Skeletal muscle satellite cell (primary cell): ENCODE measurements around the gene ACTG1. TPM values are rescaled to one million over a fixed set of nuclear protein-coding genes. Genes with fewer than 3 reads are reported as not detected.

Experiments used
- H3K27me3 ChIP-seq: 2 replicates; pipeline ENCODE4 v1.7.0; 2013; ENCODE audit warnings: low read length; ENCODE audit not compliant: control insufficient read depth, insufficient read depth
- H3K36me3 ChIP-seq: 2 replicates; pipeline ENCODE4 v1.7.0; 2013; ENCODE audit warnings: mild to moderate bottlenecking, control low read depth, low read length; ENCODE audit not compliant: insufficient read depth
- H3K4me1 ChIP-seq: 2 replicates; pipeline ENCODE4 v1.7.0; 2013; ENCODE audit warnings: low read length; ENCODE audit not compliant: control insufficient read depth, insufficient read depth
- H3K4me2 ChIP-seq: 2 replicates; pipeline ENCODE4 v1.7.0; 2013; ENCODE audit warnings: mild to moderate bottlenecking, low read length
- H3K4me3 ChIP-seq: 2 replicates; pipeline ENCODE4 v1.7.0; 2013; ENCODE audit warnings: low read length
- H3K9ac ChIP-seq: 2 replicates; pipeline ENCODE4 v1.7.0; 2013; ENCODE audit warnings: mild to moderate bottlenecking, low read depth, low read length, moderate library complexity
- H3K9me3 ChIP-seq: replicated peaks from 2 replicates; pipeline ENCODE4 v1.7.0; 2013; ENCODE audit warnings: mild to moderate bottlenecking, control low read depth, low read length
- total RNA-seq: library from RNA; depleted of rRNA; stranded (reverse); fragments of >200 nt; gene quantifications from 2 replicates; pipeline ENCODE4 v1.2.3, GENCODE V29; 2012; rRNA removed

ACTG1 gene
- total RNA-seq = 9,662 and 11,711 TPM in 2 replicates

GRCh38 chr17:81512562-81513371 is at the start of gene ACTG1:
TSS of gene ACTG1 (minus strand) at chr17:81512799. CDS start at chr17:81512354, 445 bp downstream.
- Histone ChIP-seq H3K4me3 (peak within 1 kb of the TSS; percentile 91), H3K4me1 (peaks cover 36% of the 10 kb centered on the region), H3K9me3 (no peaks in the 10 kb centered on the region), H3K36me3 (peaks cover 44% of the 10 kb centered on the region), H3K27me3 (no peaks in the 10 kb centered on the region), H3K4me2 (peak within 1 kb of the TSS; percentile 98), H3K9ac (peak within 1 kb of the TSS; percentile 96)

DNA sequence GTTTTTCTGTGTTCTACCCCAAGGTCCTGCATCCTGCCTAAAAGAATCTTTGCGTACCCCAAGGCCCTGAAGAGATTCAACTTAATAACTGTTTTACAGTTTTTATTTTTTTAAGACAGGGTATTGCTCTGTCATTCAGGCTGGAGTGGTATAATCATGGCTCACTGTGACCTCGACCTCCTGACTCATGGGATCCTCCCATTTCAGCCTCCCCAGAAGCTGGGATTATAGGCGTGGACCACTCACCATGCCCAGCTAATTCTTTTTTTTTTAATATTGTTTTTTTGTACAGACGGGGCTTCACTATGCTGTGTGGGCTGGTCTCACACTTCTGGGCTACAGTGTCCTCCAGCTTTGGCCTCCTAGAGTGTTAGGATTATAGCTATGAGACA is 48.9 kb upstream of the ACTG1 start:
- H3K9ac ChIP-seq = peak overlapping the region; percentile 7
- H3K36me3 ChIP-seq = peaks cover 75% of the 10 kb centered on the region
- no peak overlapping the region for H3K4me3 ChIP-seq
- H3K9me3 ChIP-seq = no peaks in the 10 kb centered on the region
- H3K4me1 ChIP-seq = peaks cover 68% of the 10 kb centered on the region
- H3K4me2 ChIP-seq = peak overlapping the region; percentile 23
- no peaks in the 10 kb centered on the region for H3K27me3 ChIP-seq

DNA sequence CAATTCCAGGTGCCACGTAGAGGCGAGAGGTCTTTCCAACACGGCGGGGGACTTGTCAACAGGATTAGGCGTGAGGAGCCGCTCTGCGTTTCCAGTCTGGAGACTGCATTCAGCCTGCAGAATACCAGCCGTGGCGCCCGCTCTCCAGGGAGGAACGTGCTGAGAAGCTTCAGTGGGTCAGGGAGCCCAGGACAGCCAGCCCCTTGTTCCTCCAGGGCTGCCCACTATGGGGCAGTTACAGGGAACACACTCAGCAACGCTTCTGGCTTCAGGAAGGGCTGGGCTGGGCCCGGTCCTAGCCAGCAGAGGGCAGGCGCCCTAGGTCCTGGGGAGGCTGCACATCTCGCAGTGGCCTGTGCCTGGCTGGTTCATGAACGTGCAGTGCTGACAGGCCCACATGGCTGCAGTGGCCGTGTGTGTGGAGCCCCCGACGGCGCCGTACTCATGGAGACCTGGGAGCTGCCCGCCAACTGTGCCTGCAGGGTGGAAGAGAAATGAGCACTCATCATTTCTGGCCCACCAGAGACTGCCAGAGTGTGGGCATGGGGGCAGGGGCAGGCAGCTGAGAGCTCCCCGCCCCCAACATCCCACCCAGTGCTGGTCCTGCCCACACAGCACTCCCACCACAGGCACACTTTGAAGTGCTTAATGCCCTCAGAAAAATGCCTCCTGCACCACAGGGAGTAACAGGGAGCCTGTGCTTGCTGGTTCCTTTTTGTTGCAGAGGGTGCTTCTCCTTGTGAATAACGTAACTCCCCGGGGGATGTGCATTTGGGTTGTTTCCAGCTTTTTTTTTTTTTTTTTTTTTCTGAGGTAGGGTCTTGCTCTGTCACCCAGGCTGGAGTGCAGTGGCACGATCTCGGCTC is 46.6 kb upstream of the ACTG1 start:
- Histone ChIP-seq H3K36me3 (peaks cover 62% of the 10 kb centered on the region), H3K9ac (no peak overlapping the region), H3K9me3 (no peaks in the 10 kb centered on the region), H3K4me1 (peaks cover 56% of the 10 kb centered on the region), H3K27me3 (no peaks in the 10 kb centered on the region), H3K4me3 (no peak overlapping the region), H3K4me2 (no peak overlapping the region)

DNA sequence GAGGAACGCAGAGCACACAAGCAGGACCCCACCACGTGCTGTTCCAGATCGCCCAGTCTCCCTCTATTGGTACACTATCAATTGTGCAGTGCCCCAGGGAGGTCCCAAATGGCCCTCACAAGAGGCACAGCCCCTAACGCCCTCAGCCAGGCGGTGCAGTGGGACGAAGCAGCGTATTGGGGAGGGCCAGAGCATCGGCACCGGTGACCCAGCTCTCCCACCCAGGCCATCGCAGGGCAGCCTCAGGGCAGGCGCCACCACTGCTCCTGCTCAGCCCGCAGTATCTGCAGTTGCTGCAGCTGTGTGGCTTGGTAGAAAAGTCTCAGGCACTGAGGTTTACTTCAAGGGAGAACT is 45.5 kb upstream of the ACTG1 start:
- no peaks in the 10 kb centered on the region for H3K27me3 ChIP-seq
- no peak overlapping the region for H3K4me3 ChIP-seq
- no peak overlapping the region for H3K9ac ChIP-seq
- H3K9me3 ChIP-seq = no peaks in the 10 kb centered on the region
- H3K36me3 ChIP-seq = peaks cover 55% of the 10 kb centered on the region
- peaks cover 58% of the 10 kb centered on the region for H3K4me1 ChIP-seq
- H3K4me2 ChIP-seq = no peak overlapping the region

DNA sequence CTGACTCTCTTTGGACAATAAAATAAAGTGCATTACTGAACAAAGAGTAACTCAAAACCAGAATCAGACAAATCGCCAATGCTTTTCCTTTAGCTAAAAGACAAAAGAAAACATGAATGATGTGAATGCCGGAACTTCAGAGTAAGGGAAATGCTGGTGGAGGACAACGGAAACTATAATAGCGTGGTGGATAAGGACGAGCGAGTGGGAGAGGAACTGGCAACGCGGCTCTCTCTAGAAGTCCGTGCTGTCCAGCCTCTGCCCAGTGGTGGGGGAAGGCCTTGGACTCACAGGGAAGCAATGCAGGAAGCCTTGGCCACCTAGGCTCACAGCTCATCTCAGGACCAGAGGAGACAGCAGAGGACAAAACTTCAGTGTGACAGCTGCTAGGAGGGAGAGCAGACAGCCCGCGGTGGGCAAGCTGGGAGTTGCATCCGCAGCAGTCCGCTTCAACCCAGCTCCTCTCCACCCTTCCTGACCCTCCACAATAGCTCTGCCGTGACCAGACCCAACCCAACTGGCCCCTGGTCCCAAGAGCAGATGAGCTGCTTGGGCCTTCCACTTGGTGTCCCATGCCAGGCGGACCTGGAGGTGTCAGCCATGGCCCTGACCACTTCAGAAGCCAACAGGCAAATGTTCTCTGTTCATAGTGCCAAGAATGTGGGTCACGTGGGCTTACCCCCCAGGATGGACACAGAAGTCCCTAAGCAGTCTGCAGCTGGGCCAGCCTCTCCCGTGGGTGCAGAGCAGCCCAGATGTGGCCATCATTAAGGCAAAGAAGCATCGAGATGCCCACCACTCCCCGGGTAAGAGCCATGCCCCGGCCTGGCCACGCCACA is 44.9 kb upstream of the ACTG1 start:
- Histone ChIP-seq H3K36me3 (peaks cover 52% of the 10 kb centered on the region), H3K4me2 (no peak overlapping the region), H3K9me3 (no peaks in the 10 kb centered on the region), H3K4me1 (peaks cover 62% of the 10 kb centered on the region), H3K4me3 (no peak overlapping the region), H3K27me3 (no peaks in the 10 kb centered on the region), H3K9ac (no peak overlapping the region)

DNA sequence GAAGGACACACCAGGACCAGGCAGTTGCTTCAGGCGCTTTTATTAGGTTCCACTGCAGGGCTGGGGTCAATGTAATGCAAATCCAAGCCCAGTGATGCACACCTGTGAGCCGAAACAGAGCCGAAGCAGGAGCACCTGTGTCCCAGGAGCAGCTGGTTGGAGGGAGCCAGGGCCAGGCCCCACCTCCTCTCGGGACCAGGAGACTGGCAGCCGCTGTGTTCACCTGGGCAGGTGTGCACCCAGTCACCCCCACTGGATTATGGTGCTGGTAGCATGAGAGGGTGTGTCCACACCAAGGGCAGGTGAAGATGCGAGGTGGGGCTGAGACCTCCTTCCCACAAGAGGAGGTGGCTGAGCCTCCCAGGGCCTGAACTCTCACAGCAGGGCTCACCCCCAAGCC is 44.3 kb upstream of the ACTG1 start:
- Histone ChIP-seq H3K36me3 (peaks cover 49% of the 10 kb centered on the region), H3K4me3 (no peak overlapping the region), H3K4me2 (no peak overlapping the region), H3K9ac (no peak overlapping the region), H3K4me1 (peaks cover 59% of the 10 kb centered on the region), H3K9me3 (no peaks in the 10 kb centered on the region), H3K27me3 (no peaks in the 10 kb centered on the region)

DNA sequence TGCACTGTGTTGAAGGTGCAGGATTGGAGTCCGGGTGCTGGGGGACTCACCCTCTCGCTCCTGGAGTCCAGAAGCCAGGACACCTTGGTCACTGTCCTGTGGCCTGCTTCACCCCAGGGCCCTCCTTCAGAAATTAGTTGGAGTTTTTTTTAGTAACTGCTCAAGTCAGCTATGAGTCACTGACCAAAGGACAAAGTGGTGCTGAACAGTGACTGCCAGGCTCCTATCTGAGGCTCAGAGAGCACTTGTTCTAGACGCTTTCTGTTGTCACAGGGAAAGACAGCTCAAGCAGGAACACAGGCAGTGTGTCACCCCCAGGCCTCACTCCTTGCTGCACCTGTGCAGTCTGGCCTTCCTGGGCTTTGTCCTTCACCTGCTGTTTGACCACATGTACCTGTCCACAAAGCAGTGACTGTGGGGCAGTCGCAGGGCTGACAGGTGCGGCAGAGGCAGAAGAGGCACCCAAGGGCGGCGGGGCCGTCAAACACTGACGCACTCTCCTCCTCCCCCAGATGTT is 43.6 kb upstream of the ACTG1 start:
- Histone ChIP-seq H3K4me2 (peak overlapping the region; percentile 47), H3K4me3 (no peak overlapping the region), H3K4me1 (peaks cover 57% of the 10 kb centered on the region), H3K27me3 (no peaks in the 10 kb centered on the region), H3K9ac (peak overlapping the region; percentile 26), H3K9me3 (no peaks in the 10 kb centered on the region), H3K36me3 (peaks cover 48% of the 10 kb centered on the region)

GRCh38 chr17:81553616-81554181 is 41.1 kb upstream of the ACTG1 start:
- no peaks in the 10 kb centered on the region for H3K9me3 ChIP-seq
- H3K27me3 ChIP-seq = no peaks in the 10 kb centered on the region
- H3K4me2 ChIP-seq = peak overlapping the region; percentile 86
- H3K36me3 ChIP-seq = peaks cover 42% of the 10 kb centered on the region
- H3K4me3 ChIP-seq = peak overlapping the region; percentile 98
- H3K9ac ChIP-seq = peak overlapping the region; percentile 89
- peaks cover 55% of the 10 kb centered on the region for H3K4me1 ChIP-seq

DNA sequence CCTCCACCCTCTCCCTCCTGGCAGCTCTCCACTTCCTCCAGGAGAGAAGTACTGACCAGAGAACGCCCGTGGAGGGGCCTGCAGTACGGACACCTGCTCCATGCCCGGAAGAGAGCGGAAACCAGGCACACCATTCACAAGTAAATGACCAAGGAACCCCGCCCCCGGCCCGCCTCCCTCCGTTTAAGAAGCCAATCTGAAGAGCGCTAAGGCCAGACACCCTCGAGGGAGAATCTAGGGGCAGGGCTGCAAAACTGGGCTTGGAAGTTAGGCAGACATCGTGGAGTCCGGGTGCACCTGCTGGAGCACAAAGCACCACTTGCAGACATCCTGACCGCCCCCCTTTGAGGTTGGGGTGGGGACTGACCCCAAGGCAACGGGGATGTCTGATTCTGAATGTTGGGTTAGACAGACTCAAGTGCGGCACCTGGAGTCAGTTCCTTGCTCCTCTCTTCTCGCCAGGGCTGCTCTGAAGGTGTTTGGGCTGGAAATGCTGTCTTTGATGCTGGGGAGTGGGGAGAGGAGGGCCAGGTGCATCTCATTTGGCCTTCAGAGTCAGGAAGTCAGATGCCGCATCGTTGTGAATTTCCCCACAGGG is 40.5 kb upstream of the ACTG1 start:
- Histone ChIP-seq H3K9me3 (no peaks in the 10 kb centered on the region), H3K4me3 (peak overlapping the region; percentile 98), H3K36me3 (peaks cover 37% of the 10 kb centered on the region), H3K4me1 (peaks cover 53% of the 10 kb centered on the region), H3K4me2 (peak overlapping the region; percentile 86), H3K27me3 (no peaks in the 10 kb centered on the region), H3K9ac (peak overlapping the region; percentile 89)

GRCh38 chr17:81552244-81553017 is 39.8 kb upstream of the ACTG1 start, which contains the start of gene FAAP100:
TSS of gene FAAP100 (minus strand) at chr17:81552353. CDS start at chr17:81552330, 23 bp downstream.
- H3K9ac ChIP-seq = peak within 1 kb of the TSS; percentile 89
- peak within 1 kb of the TSS; percentile 98 for H3K4me3 ChIP-seq
- no peaks in the 10 kb centered on the region for H3K27me3 ChIP-seq
- peaks cover 37% of the 10 kb centered on the region for H3K36me3 ChIP-seq
- H3K4me2 ChIP-seq = peak within 1 kb of the TSS; percentile 86
- H3K4me1 ChIP-seq = peaks cover 46% of the 10 kb centered on the region
- H3K9me3 ChIP-seq = no peaks in the 10 kb centered on the region
